Measurements from ENCODE around the gene GATA3. TPM values are rescaled to one million over a fixed set of nuclear protein-coding genes. Genes with fewer than 3 reads are reported as not detected.

Gene GATA3
- total RNA-seq, 1 donor, result not detected

- H3K4me3 ChIP-seq (ENCODE audit: low read depth, low read length), result no peak overlapping the region
- TF ChIP-seq CTCF (IDR thresholded peaks at IDR 0.05; ENCODE audit: insufficient read depth, low read depth, low read length), result no peak
- no peak for DNase-seq (ENCODE audit: low read depth)
Measured at GRCh38 chr10:8034466-8035005, 20.0 kb upstream of the GATA3 start.

DNA sequence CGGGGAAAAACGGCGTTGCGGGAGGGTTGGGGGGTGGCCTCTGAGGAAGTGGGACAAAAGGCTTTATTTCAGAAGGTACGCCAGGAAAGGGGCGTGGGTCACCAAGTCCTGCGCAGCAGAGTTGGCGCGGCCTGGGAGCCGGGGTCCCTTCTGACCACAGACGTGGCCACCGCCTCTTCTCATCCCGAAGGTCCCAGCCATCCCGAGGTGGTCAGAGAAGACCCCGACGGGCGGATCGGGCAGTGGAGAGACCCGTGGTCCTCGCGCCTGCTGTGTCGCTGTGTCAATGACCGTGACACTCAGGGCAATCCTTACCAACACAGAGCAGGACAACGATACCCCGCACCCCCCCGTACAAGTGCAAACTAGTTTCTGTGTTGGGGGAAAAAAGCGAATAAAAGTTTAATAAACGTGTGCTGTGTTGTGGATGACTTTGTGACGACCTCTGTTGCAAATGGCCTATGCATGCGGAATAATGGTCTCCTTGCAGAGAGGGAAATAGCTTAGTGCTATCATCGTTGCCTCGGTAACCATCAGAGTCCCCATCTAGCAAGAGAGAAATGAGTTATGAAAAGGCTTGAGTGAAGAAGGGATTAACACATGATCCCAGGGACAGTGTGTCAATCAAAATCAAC is 19.4 kb upstream of the GATA3 start:
- DNase-seq (ENCODE audit: low read depth), result no peak
- no peak overlapping the region for H3K4me3 ChIP-seq (ENCODE audit: low read depth, low read length)

GRCh38 chr10:8035641-8036470 is 18.6 kb upstream of the GATA3 start:
- no peak for DNase-seq (ENCODE audit: low read depth)
- H3K4me3 ChIP-seq (ENCODE audit: low read depth, low read length), result no peak overlapping the region
- TF ChIP-seq CTCF (IDR thresholded peaks at IDR 0.05; ENCODE audit: insufficient read depth, low read depth, low read length), result no peak

More for the DNA sequence above, 19.4 kb upstream of the GATA3 start:
- TF ChIP-seq CTCF (IDR thresholded peaks at IDR 0.05; ENCODE audit: insufficient read depth, low read depth, low read length), result no peak

- TF ChIP-seq CTCF (IDR thresholded peaks at IDR 0.05; ENCODE audit: insufficient read depth, low read depth, low read length), result no peak
- H3K4me3 ChIP-seq (ENCODE audit: low read depth, low read length), result no peak overlapping the region
- DNase-seq (ENCODE audit: low read depth), result no peak
Measured at GRCh38 chr10:8036506-8037198, 17.8 kb upstream of the GATA3 start.

GRCh38 chr10:8037199-8037801 is 17.2 kb upstream of the GATA3 start:
- no peak for TF ChIP-seq CTCF (IDR thresholded peaks at IDR 0.05; ENCODE audit: insufficient read depth, low read depth, low read length)
- no peak for DNase-seq (ENCODE audit: low read depth)
- H3K4me3 ChIP-seq (ENCODE audit: low read depth, low read length), result no peak overlapping the region

All from fibroblast of villous mesenchyme (primary cell).